Activated CD4-positive, alpha-beta T cell treated with anti-CD3 and anti-CD28 coated beads, Interleukin-2, amount 50 U/mL, for 4 hours (primary cell): ENCODE data around the gene ZNF561.
"Not testable (repeated sequence)": the region's sequence is repeated elsewhere in the genome, so short reads cannot be mapped to it uniquely, and the experiment has no call there.

Experiments used
- DNase-seq, 2 experiments: peaks; one replicate each; pipeline ENCODE4 v3.0.0-alpha.2; 2020

The ZNF561 gene

GRCh38 chr19:9621156-9622037 is at the start of gene ZNF561:
ZNF561 (minus strand) TSS chr19:9621232; CDS start chr19:9619456, 1,776 bp downstream.
- peak; percentile 79 to 80 for DNase-seq

DNA sequence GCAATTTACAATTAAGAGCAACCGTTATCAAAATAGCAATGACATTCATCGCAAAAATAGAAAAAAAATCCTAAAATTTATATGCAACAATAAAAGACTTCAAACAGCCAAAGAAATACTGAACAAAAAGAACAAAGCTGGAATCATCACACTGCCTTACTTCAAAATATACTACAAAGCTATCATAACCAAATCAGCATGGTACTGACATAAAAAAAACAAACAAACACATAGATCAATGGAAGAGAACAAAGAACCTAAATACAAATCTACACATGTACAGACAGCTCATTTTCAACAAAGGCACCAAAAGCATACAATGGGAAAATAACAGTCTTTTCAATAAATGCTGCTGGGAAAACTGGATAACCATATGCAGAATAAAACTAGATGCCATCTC is 47.5 kb upstream of the ZNF561 start:
- no peak for DNase-seq

DNA sequence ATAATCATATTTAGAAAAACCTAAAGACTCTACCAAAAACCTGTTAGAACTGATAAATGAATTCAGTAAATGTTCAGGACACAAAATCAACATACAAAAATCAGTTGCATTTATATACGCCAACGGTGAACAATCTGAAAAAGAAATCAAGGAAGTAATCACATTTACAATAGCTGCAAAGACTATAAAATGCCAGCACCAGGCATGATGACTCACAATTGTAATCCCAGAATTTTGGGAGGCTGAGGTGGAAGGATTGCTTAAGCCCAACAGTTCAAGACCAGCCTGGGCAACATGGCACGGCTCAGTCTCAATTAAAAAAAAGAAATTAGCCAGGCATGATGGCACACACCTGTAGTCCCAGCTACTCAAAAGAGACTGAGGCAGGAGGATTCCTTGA is 46.9 kb upstream of the ZNF561 start:
- DNase-seq = no peak

GRCh38 chr19:9658769-9659168 is 37.7 kb upstream of the ZNF561 start:
- no peak for DNase-seq

DNA sequence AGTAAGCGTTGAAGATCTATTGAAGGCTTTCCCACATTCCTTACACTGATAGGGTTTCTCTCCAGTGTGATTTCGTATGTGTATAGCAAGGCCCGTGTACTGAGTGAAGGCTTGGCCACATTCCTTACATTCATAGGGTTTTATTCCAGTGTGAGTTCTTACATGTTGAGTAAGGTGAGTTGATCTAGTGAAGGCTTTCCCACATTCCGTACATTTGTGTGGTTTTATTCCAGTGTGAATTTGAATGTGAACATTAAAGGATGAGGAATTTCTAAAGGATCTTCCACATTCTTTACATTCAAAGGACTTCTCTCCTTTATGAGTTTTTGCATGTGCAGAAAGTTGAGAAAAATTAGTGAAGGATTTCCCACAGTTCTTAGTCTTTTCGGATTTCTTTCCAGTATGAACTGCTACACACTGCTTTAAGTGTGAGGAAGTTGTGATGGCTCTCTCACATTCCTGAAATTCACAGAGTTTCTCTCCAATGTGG is 32.1 kb upstream of the ZNF561 start:
- not testable (repeated sequence) for DNase-seq

- DNase-seq = not testable (repeated sequence)
Observed at GRCh38 chr19:9651464-9651863, 30.4 kb upstream of the ZNF561 start.

GRCh38 chr19:9650345-9650744 is 29.3 kb upstream of the ZNF561 start:
- DNase-seq = no peak

DNA sequence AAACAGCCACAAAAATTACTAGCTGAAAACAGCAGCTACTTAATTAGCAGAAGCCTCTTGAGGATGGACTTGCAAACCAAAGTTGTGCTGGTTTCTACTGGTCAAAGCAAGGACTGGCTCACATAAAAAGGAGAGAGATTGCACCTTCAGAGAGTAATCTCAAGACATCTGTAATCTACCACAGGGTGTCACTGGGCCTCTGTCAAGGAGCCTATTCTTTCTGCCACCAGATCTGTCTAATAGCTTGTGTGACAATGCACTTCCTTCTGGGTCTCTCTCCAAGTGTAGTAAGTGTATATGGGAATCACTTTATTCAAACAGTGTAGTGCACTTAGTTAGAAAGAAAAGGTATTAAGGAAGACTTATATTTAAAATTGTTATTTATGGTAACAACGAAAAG is 24.4 kb upstream of the ZNF561 start:
- DNase-seq = no peak

- DNase-seq = no peak
Observed at GRCh38 chr19:9644472-9644871, 23.4 kb upstream of the ZNF561 start.

- no peak for DNase-seq
Observed at GRCh38 chr19:9641810-9642209, 20.8 kb upstream of the ZNF561 start.

GRCh38 chr19:9640956-9641355 is 19.9 kb upstream of the ZNF561 start:
- DNase-seq = no peak

- DNase-seq = no peak
Observed at GRCh38 chr19:9636018-9636417, 15.0 kb upstream of the ZNF561 start.

GRCh38 chr19:9627856-9628255 is 6.8 kb upstream of the ZNF561 start:
- no peak for DNase-seq

DNA sequence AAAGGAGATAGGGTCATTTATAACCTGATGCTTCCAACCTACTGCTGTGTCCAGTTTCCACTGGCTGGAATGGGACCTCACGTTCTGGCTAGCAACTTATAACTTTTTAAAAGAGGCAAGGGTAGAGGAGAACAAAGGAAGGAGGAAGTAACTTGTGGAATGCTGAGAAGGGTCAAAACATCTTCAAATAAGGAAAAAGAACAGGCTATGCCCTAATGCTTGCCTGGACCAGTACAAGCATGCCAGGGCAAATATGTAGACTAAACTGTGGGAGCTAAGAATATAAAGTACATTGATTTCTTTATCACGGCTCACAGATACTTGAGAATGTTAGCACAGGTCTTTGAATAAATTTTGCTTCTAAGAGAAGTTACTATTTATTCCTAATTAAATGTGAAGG is 1.5 kb upstream of the ZNF561 start:
- no peak for DNase-seq

DNA sequence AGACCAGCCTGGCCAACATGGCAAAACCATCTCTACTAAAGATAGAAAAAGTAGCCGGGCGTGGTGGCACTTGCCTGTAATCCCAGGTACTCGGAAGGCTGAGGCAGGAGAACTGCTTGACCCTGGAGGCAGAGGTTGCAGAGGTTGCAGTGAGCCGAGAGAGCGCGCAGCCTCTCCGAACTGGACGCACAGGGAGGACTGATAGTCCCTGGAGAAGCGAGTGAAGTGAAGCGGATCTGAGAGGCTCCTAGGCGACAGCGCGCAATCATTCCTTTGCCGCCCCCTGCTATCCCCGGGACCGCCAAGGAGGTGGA is 233 bp downstream of the ZNF561 start:
- no peak for DNase-seq

DNA sequence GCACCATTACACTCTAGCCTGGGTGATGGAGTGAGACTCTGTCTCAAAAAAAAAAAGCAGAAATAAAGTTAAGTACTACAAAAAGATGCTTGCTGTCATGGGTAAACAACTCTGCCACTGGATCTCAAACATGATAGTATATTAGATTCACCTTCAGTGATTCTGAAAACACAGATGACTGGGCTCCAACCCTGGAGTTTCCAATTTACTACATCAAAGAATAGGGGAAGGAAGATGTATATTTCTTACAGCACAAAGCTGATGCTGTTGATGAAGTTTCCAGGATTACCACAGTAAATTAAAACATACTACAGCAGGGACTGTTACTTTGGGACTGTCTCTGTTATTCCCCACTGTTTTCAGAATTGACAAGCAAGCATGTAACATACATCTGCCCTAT is 5.2 kb downstream of the ZNF561 start:
- DNase-seq = no peak

DNA sequence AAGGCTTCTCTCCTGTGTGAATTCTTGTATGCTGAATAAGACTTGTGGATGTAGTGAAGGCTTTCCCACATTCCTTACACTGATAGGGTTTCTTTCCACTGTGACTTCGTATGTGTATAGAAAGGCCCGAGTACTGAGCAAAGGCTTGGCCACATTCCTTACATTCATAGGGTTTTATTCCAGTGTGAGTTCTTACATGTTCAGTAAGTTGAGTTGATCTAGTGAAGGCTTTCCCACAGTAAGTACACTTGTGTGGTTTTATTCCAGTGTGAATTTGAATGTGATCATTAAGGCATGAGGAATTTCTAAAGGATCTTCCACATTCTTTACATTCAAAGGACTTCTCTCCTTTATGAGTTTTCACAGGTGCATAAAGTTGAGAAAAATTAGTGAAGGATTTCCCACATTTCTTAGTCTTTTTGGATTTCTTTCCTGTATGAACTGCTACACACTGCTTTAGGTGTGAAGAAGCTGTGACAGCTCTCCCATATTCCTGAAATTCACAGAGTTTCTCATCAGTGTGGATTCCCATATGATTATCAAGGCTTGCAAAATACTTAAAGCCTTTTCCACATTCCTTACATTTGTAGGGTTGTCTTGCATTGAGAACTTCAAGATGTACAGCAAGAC is 10.4 kb downstream of the ZNF561 start:
- no peak for DNase-seq

DNA sequence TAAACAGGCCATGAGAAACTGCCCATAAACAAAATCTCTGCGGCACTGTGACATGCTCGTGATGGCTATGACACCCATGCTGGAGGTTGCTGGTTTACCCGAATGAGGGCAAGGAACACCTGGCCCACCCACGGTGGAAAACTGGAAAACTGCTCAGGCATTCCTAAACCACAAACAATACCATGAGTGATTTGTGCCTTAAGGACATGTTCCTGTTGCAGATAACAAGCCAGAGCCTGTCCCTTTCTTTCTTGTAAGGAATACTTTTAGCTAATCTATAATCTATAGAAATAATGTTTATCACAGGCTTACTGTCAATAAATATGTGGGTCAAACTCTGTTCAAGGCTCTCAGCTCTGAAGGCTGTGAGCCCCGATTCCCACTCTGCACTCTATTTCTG is 12.1 kb downstream of the ZNF561 start:
- no peak for DNase-seq

DNA sequence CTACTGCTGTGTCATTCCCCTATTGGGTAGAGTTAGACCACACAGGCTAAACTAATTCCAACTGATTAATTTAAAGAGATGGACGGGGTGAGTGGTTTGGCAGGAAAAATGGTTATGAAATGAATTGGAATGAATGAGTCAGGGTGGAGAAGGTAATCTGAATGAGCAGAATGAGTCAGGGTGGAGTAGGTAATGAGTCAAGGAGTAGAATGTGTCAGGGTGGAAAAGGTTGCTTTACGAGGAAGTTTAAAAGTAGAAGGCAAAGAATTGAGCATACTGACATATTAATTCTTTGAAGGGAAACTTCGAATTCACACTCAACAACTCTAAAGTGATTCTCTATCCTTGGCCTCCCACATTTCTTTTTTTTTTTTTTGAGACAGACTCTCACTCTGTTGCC is 24.0 kb downstream of the ZNF561 start:
- no peak for DNase-seq

DNA sequence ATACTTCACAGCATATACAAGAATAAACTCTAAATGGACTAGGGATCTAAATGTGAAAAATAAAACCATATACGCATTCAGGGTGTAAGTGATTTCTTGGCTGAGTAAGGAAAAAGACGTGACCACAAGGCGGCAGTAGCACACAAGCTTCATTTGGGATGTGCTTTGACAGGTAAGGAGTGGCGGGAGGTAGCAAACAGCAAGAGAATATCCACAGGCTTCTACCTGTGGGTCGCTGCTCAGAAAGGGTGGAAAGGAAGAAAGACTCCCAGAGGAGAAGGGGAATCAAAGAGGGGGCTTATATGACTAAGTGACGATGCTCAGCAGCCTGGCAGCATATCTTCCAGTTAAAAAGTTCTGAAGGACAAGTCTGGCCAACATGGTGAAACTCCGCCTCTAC is 34.3 kb downstream of the ZNF561 start:
- peak; percentile 77 to 81 for DNase-seq

- peak; percentile 70 to 71 for DNase-seq
Observed at GRCh38 chr19:9584073-9584833, 36.8 kb downstream of the ZNF561 start, which contains the start of gene ZNF121. ZNF121 (minus strand) TSS chr19:9584504; CDS start chr19:9568097, 16,407 bp downstream.

DNA sequence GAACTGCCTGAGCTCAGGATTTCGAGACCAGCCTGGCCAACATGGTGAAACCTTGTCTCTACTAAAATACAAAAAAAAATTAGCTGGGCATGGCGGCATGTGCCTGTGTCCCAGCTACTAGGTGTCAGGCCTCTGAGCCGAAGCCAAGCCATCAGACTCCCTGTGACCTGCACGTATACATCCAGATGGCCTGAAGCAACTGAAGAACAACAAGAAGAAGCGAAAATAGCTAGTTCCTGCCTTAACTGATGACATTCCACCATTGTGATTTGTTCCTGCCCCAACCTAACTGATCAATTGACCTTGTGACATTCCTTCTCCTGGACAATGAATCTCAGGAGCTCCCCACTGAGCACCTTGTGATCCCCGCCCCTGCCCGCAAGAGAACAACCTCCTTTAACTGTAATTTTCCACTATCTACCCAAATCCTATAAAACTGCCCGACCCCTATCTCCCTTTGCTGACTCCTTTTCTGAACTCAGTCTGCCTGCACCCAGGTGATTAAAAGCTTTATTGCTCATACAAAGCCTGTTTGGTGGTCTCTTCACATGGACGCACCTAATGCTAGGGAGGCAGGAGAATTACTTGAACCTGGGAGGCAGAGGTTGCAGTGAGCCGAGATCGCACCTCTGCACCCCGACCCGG is 38.8 kb downstream of the ZNF561 start:
- DNase-seq = not testable (repeated sequence)

GRCh38 chr19:9580728-9581127 is 40.3 kb downstream of the ZNF561 start:
- DNase-seq = no peak
